HG02973 (cell line): ENCODE data around the gene ODC1.

Source experiments
- ATAC-seq: cut with Tn5 transposase; IDR thresholded peaks from one replicate; pipeline ENCODE4 v1.9.1; 2021; ENCODE audit warnings: moderate library complexity; ENCODE audit not compliant: unreplicated experiment

Gene ODC1

DNA sequence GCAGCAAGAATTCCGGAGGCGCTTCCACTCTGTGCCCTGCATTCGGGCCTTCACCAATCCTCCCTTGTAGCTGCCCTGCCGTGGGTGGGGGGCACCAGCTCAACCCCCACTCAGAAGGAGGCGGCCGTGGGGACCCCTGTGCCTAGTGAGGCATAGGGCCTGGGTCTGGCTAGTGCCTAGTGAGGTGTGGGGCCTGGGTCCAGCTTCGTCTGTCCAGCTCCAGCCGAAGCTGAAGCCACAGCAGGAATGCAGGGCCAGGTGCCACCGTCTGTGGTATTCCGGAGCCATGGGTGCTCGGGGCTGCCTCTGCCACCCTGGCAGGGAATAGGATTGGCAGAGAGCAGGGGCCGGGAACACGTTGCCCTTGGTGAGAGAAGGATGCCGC is 12.3 kb downstream of the ODC1 start:
- no peak for ATAC-seq

DNA sequence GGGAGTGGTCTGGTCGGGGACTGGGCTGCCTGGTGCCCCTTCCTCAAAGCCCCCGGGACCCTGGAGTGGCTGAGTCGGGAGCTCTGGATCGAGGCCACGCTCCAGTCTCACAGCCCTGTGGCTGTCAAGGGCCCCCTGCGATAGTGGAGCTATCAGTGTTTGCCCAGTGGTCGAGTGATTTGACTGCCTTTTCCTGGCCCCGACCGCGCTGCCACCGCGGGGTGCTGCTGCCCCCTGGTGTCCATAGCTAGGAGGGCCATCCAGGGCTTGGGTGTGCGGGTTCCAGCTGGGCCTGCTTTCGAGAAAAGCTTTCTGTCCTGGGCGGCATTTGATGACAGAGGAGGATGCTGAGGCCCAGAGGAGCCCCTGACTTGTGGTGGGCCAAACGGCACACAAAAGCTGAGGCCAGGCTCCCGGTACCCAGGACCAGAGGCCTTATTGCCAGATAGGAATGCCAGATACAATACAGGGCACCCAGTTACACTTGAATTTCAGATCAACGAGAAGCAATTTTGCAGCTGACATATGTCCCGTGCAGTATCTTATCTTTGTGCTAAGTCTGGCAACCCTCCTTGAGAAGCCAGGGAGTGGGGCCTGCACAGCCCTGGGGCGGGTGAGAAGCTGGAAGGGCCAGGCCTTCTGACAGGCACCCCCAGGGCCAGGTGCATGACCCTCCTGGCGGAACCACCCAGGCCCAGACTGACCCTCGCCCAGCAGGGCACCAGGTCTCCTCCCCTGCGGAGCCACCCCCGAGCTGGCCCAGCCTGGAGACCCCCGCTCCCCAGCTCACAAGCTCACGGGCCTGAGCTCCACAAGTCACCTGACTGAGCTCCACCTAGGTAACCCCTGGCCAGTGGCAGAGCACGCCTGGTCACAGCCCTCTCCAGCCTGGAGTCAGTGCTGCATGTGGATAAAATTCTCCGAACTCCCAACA is 13.0 kb downstream of the ODC1 start:
- ATAC-seq, result peak; percentile 64

DNA sequence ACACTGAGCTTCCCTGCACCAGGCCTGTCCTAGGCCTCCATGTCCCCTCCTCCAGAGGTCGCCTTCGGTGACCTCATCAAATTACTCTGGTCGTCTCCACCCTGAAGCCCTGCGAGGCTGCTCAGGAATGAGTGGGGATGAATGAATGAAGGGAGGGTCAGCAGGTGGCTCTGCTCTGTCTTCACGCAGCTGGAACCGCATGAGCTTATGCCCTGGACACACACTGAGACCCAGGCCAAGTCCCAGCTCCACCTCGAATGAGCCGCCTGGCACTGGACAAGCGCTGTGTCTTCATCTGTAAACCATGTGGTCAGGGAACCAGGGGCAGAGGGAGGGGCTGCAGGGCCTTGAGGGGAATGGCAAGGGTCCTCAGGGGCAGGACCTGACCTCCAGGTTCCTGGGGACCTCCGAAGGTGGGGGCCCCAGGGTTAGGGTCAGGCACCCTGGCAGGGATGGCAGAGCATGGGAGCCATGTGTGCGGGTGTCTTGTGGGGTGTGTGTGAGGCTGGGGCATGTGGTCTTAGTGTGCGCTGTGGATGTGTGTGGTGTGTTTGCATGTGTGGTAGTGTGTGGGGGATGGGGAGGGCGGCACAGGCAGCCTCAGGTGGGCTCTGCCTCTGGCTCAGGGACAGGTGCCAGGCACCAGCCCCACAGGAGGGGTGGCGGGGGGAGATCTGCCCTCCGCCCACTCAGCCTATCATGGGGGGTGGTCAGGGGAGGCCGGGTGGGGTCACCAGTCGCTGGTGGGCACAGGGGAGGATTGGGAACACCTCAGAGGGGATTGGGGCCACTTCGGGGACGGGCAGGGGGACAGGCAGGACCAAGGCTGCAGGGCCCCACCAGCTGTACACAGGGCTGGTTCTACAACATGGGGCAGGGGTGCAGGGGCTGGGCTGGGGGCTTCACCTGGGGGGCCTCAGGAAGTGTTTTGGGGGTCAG is 13.9 kb downstream of the ODC1 start:
- ATAC-seq, result no peak

- no peak for ATAC-seq
These were observed 14.7 kb downstream of the ODC1 start for GRCh38 chr2:10433264-10433946.

- ATAC-seq, result no peak
These were observed 15.6 kb downstream of the ODC1 start for GRCh38 chr2:10432311-10433181.

- ATAC-seq, result no peak
These were observed 16.3 kb downstream of the ODC1 start for GRCh38 chr2:10431797-10432196.

- no peak for ATAC-seq
These were observed 17.1 kb downstream of the ODC1 start for GRCh38 chr2:10430886-10431622.

- no peak for ATAC-seq
These were observed 19.2 kb downstream of the ODC1 start for GRCh38 chr2:10428924-10429323.

GRCh38 chr2:10428355-10428754 is 19.8 kb downstream of the ODC1 start:
- ATAC-seq, result no peak

GRCh38 chr2:10427618-10427949 is 20.5 kb downstream of the ODC1 start:
- no peak for ATAC-seq

DNA sequence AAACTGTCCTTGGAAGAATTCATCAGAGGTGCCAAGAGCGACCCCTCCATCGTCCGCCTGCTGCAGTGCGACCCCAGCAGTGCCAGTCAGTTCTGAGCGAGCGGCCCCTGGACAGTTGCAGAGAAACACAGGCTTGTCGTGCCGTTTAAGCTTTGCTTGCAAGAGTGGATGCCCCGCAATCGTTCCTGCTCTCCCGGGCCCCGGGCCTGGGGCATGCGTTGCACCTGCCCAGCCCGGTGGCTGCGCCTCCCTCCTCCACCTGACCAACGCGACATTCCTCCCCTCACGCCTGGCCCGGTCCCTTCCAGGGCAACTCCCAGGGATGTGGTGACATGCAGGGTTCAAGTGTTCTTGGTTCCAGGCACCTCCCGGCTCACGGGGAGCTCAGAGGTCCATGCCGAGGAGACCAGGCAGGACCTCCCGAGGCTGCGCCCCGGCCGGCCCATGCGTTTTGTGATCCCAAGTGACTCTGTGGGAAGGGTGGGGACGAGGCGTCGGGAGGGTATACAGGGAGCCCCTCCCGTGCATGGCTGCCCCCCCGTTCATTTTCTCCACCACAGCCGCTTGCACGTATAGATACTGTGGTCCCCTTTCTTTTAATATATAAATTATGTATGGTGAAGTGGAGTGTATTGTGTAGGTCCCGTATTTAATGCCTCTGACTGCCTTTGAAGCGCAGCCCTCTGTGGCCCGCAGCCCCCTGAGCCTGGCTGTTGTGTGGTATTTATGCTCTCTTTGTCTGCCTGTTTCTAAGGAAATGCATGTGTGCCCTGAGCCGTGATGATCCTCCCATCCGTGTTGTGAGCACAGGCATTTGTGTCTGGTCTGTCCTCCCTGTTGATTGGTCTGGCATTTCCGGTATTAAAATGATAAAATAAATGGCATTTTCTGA is 21.2 kb downstream of the ODC1 start:
- ATAC-seq, result no peak

- no peak for ATAC-seq
These were observed 22.4 kb downstream of the ODC1 start for GRCh38 chr2:10425699-10426098.

DNA sequence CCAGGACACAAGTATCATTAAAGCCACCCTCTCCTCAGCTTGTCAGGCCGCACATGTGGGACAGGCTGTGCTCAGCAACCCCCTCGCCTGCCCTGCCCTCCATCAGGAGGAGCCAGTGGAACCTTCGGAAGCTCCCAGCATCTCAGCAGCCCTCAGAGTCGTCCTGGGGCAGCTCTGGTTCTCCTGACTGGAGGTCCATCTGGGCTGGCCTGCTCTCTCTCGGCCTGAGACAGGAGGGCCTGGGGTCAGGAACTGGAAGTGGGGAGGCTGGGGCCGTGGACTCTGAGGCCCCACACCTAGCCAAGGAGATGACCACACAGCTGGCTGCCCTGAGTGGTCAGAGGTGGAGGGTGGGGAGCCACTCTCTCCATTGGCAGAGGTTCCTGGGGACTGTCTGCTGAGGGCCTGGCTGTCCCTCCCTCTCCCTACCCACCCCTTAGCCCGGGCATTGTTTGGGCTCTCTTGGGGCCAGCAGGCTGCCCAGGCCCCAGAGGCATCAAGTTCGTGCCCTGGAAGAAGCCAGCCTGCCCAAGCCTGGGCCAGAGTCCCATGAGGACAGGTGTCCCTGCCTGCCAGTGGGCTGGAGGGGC is 23.1 kb downstream of the ODC1 start:
- no peak for ATAC-seq

GRCh38 chr2:10424051-10424450 is 24.1 kb downstream of the ODC1 start:
- no peak for ATAC-seq

GRCh38 chr2:10423400-10423774 is 24.7 kb downstream of the ODC1 start:
- no peak for ATAC-seq

- no peak for ATAC-seq
These were observed 25.3 kb downstream of the ODC1 start for GRCh38 chr2:10422732-10423399.

GRCh38 chr2:10422251-10422650 is 25.9 kb downstream of the ODC1 start:
- ATAC-seq, result no peak
